Measurements from ENCODE around the gene ERI3. TPM values are rescaled to one million over a fixed set of nuclear protein-coding genes. Genes with fewer than 3 reads are reported as not detected.

Gene ERI3
- total and polyA plus RNA-seq, 10 of the 15 experiments (the other 5 are each of a cell fraction or from before 2014, with no cell fraction given), result 20.6 to 90.4 (median 41.2) TPM

DNA sequence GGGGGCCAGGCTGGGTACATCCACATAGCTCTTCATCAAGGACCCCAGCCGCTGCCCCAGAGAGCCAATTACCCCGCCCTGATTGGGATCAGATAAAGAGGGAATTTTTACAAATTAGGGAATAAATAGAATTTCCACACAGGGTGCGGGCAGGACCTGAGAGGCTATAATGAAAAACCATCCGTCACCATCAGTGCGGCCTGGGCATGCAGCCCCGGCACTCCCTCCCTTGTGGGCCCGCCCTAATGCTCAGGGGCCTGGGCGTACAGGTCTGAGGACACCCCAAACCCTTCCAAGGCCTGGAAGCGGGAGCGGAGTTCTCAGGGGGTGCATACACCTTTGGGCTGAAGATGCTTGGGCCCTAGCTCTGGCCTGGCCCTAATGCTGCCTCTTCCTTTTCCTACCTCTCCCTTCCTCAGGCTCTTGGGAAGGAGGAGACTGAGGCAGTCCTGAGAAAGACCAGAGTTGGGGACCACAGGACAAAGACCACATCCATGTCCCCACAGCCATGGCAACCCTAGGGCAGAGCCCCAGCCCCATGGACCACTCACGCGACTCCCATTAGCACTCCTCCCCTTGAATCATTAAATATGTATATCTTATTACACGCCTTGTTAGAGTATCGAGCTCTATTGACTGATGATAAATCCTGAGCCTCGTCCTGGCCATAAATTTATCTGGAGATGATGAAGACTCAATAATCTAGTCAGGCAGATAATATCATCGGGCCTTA, 125.5 kb downstream of the ERI3 start (continued):
- TF ChIP-seq, protein P1, sequence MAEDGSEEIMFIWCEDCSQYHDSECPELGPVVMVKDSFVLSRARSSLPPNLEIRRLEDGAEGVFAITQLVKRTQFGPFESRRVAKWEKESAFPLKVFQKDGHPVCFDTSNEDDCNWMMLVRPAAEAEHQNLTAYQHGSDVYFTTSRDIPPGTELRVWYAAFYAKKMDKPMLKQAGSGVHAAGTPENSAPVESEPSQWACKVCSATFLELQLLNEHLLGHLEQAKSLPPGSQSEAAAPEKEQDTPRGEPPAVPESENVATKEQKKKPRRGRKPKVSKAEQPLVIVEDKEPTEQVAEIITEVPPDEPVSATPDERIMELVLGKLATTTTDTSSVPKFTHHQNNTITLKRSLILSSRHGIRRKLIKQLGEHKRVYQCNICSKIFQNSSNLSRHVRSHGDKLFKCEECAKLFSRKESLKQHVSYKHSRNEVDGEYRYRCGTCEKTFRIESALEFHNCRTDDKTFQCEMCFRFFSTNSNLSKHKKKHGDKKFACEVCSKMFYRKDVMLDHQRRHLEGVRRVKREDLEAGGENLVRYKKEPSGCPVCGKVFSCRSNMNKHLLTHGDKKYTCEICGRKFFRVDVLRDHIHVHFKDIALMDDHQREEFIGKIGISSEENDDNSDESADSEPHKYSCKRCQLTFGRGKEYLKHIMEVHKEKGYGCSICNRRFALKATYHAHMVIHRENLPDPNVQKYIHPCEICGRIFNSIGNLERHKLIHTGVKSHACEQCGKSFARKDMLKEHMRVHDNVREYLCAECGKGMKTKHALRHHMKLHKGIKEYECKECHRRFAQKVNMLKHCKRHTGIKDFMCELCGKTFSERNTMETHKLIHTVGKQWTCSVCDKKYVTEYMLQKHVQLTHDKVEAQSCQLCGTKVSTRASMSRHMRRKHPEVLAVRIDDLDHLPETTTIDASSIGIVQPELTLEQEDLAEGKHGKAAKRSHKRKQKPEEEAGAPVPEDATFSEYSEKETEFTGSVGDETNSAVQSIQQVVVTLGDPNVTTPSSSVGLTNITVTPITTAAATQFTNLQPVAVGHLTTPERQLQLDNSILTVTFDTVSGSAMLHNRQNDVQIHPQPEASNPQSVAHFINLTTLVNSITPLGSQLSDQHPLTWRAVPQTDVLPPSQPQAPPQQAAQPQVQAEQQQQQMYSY (CRISPR knock-in tag; IDR thresholded peaks at IDR 0.05), result no peak

DNA sequence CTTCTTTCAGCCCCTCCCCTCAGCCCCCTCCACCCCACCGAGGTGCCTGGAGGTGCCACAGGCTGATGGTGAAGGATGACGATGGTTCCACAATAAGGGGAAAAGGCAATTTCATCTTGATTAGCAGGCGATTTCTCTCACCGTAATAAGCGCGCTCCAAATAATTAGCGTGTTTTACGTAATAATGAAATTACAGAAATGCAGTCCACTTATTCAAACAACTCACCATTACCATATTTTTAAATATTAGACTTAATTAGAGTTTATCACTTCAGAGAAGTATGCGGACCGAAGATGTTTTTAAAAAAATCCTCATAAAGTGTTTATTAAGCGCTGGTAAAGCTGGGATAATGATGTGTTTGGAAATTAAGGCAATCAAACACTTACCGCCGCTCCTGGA, 126.8 kb downstream of the ERI3 start:
- no peaks in the 10 kb centered on the region for H3K27me3 ChIP-seq (replicated peaks in 1 of 2; ENCODE audit: control insufficient read depth in 2 of 2, insufficient read depth in 2 of 2, low read length in 1 of 2)
- H3K36me3 ChIP-seq (ENCODE audit: control insufficient read depth in 2 of 2, insufficient read depth in 2 of 2, low read length in 1 of 2), result peaks cover 0 to 5% of the 10 kb centered on the region in 2 experiments; a peak in 1 of 4 replicates
- no TSS peak for BruUV-seq (replicated peaks)
- FAIRE-seq (no peak), DNase-seq (ENCODE audit: low read depth, low spot score) (no peak), ATAC-seq (no peak)
- no peak overlapping the region for H3K9ac ChIP-seq (ENCODE audit: control insufficient read depth, insufficient read depth, low read length)
- CTCF ChIA-PET, result interaction anchor here (1.5 to 3.2 kb wide), 3 partner anchors 8 to 10 kb away, joined by 4 to 20 read pairs (median 4); no protein-coding TSS in a partner anchor
- in situ Hi-C loops (cut with MboI) (no loop called here), intact Hi-C loops (cut with micrococcal nuclease; ENCODE audit: unreplicated experiment) (no loop called here)
- RAD21 ChIA-PET (ENCODE audit: unreplicated experiment), result interaction anchor here (1.2 kb wide), 1 partner anchor 11 kb away, joined by 3 read pairs; no protein-coding TSS in a partner anchor
- no peak overlapping the region for H3K4me3 ChIP-seq
- no peaks in the 10 kb centered on the region for H3K9me3 ChIP-seq (replicated peaks; ENCODE audit: control insufficient read depth, insufficient read depth, low read length)
- H3K4me1 ChIP-seq (ENCODE audit: control insufficient read depth, insufficient read depth, low read length), result no peaks in the 10 kb centered on the region
- SMC1A ChIA-PET (ENCODE audit: uncharacterized antibody, unreplicated experiment), result no interaction called here
- 95% methylated on average over 13 of the region's 13 CpGs for WGBS (ENCODE audit: insufficient coverage, insufficient replicate concordance, low lambda C conversion rate, missing lambda C conversion rate)
- H3K4me2 ChIP-seq (ENCODE audit: control insufficient read depth, insufficient read depth), result no peak overlapping the region
- H2AFZ ChIP-seq (ENCODE audit: control insufficient read depth, low read depth, low read length), result no peak overlapping the region
- H3K79me2 ChIP-seq (ENCODE audit: control insufficient read depth, insufficient read depth, low read length), result no peaks in the 10 kb centered on the region
- no peaks in the 10 kb centered on the region for H4K20me1 ChIP-seq (ENCODE audit: control insufficient read depth, insufficient read depth)
- H3K27ac ChIP-seq (ENCODE audit: control insufficient read depth, insufficient read depth), result no peak overlapping the region
- POLR2A ChIA-PET, result interaction anchor here (0.6 kb wide), 1 partner anchor 42 kb away, joined by 3 read pairs; no protein-coding TSS in a partner anchor
- TF ChIP-seq EGR1 (IDR thresholded peaks at IDR 0.05; ENCODE audit: borderline replicate concordance in 1 of 2, low read depth in 2 of 2, low read length in 2 of 2) (no peak), HDAC6 (IDR thresholded peaks at IDR 0.05; ENCODE audit: unreplicated experiment) (no peak), KDM1A (IDR thresholded peaks at IDR 0.05; ENCODE audit: borderline replicate concordance) (no peak), HDAC2 (IDR thresholded peaks at IDR 0.05) (no peak), TBL1XR1 (IDR thresholded peaks at IDR 0.05; ENCODE audit: low read depth, low read length) (no peak), POLR2AphosphoS2 (IDR thresholded peaks at IDR 0.05; ENCODE audit: low read depth, low read length) (no peak), RFX5 (IDR thresholded peaks at IDR 0.05; ENCODE audit: low read depth, low read length) (no peak)
- TF ChIP-seq, protein P2, sequence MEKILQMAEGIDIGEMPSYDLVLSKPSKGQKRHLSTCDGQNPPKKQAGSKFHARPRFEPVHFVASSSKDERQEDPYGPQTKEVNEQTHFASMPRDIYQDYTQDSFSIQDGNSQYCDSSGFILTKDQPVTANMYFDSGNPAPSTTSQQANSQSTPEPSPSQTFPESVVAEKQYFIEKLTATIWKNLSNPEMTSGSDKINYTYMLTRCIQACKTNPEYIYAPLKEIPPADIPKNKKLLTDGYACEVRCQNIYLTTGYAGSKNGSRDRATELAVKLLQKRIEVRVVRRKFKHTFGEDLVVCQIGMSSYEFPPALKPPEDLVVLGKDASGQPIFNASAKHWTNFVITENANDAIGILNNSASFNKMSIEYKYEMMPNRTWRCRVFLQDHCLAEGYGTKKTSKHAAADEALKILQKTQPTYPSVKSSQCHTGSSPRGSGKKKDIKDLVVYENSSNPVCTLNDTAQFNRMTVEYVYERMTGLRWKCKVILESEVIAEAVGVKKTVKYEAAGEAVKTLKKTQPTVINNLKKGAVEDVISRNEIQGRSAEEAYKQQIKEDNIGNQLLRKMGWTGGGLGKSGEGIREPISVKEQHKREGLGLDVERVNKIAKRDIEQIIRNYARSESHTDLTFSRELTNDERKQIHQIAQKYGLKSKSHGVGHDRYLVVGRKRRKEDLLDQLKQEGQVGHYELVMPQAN (conservative IDR thresholded peaks at IDR 0.05), result no peak
- TF ChIP-seq, protein P3, sequence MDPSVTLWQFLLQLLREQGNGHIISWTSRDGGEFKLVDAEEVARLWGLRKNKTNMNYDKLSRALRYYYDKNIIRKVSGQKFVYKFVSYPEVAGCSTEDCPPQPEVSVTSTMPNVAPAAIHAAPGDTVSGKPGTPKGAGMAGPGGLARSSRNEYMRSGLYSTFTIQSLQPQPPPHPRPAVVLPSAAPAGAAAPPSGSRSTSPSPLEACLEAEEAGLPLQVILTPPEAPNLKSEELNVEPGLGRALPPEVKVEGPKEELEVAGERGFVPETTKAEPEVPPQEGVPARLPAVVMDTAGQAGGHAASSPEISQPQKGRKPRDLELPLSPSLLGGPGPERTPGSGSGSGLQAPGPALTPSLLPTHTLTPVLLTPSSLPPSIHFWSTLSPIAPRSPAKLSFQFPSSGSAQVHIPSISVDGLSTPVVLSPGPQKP (IDR thresholded peaks at IDR 0.05; ENCODE audit: low read depth, low read length), result no peak
- TF ChIP-seq, protein P4, sequence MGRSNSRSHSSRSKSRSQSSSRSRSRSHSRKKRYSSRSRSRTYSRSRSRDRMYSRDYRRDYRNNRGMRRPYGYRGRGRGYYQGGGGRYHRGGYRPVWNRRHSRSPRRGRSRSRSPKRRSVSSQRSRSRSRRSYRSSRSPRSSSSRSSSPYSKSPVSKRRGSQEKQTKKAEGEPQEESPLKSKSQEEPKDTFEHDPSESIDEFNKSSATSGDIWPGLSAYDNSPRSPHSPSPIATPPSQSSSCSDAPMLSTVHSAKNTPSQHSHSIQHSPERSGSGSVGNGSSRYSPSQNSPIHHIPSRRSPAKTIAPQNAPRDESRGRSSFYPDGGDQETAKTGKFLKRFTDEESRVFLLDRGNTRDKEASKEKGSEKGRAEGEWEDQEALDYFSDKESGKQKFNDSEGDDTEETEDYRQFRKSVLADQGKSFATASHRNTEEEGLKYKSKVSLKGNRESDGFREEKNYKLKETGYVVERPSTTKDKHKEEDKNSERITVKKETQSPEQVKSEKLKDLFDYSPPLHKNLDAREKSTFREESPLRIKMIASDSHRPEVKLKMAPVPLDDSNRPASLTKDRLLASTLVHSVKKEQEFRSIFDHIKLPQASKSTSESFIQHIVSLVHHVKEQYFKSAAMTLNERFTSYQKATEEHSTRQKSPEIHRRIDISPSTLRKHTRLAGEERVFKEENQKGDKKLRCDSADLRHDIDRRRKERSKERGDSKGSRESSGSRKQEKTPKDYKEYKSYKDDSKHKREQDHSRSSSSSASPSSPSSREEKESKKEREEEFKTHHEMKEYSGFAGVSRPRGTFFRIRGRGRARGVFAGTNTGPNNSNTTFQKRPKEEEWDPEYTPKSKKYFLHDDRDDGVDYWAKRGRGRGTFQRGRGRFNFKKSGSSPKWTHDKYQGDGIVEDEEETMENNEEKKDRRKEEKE (IDR thresholded peaks at IDR 0.05), result no peak

All from GM12878 (cell line).